ENCODE data around the gene BTBD7. TPM values are rescaled to one million over a fixed set of nuclear protein-coding genes. Genes with fewer than 3 reads are reported as not detected.

BTBD7 gene
- polyA plus RNA-seq, 1 experiment: 24.4 TPM

GRCh38 chr14:93346926-93347721 lies 14.3 kb upstream of the BTBD7 start, which contains the start of gene COX8C:
COX8C (plus strand) TSS chr14:93347182; CDS start chr14:93347269, 87 bp downstream.
- POLR2A ChIA-PET: no interaction called here

GRCh38 chr14:93343797-93344196 lies 11.0 kb upstream of the BTBD7 start:
- no peak for DNase-seq (ENCODE audit: low read depth, low spot score)
- Histone ChIP-seq H3K27ac (ENCODE audit: low read depth, low read length) (no peak overlapping the region), H3K9me3 (ENCODE audit: control insufficient read depth, insufficient read depth, low read length) (no peaks in the 10 kb centered on the region; the same call in 1 of the 2 replicates), H3K27me3 (ENCODE audit: control insufficient read depth, insufficient read depth, low read length) (no peaks in the 10 kb centered on the region), H3K4me3 (ENCODE audit: low read depth, low read length) (no peak overlapping the region)
- ChIA-PET POLR2A (no interaction called here), CTCF (interaction anchor here (0.6 to 1.5 kb wide), 2 partner anchors 9 to 10 kb away, joined by 3 read pairs; no protein-coding TSS in a partner anchor)
- TF ChIP-seq CTCF (IDR thresholded peaks at IDR 0.05; ENCODE audit: low read depth, low read length): no peak

More at GRCh38 chr14:93346926-93347721, 14.3 kb upstream of the BTBD7 start, which contains the start of gene COX8C:
- DNase-seq (ENCODE audit: low read depth, low spot score): no peak
- CTCF ChIA-PET: no interaction called here
- no peak for TF ChIP-seq CTCF (IDR thresholded peaks at IDR 0.05; ENCODE audit: low read depth, low read length)
- H3K9me3 ChIP-seq (ENCODE audit: control insufficient read depth, insufficient read depth, low read length): no peaks in the 10 kb centered on the region; the same call in 1 of the 2 replicates
- H3K4me3 ChIP-seq (ENCODE audit: low read depth, low read length): no peak within 1 kb of the TSS
- H3K27ac ChIP-seq (ENCODE audit: low read depth, low read length): no peak within 1 kb of the TSS
- H3K27me3 ChIP-seq (ENCODE audit: control insufficient read depth, insufficient read depth, low read length): no peaks in the 10 kb centered on the region

- no peaks in the 10 kb centered on the region; the same call in 1 of the 2 replicates for H3K9me3 ChIP-seq (ENCODE audit: control insufficient read depth, insufficient read depth, low read length)
- POLR2A ChIA-PET: no interaction called here
- H3K27ac ChIP-seq (ENCODE audit: low read depth, low read length): no peak overlapping the region
- H3K27me3 ChIP-seq (ENCODE audit: control insufficient read depth, insufficient read depth, low read length): no peaks in the 10 kb centered on the region
- CTCF ChIA-PET: interaction anchor here (1.5 kb wide), 1 partner anchor 8 kb away, joined by 3 read pairs; no protein-coding TSS in a partner anchor
- no peak overlapping the region for H3K4me3 ChIP-seq (ENCODE audit: low read depth, low read length)
- DNase-seq (ENCODE audit: low read depth, low spot score): no peak
- no peak for TF ChIP-seq CTCF (IDR thresholded peaks at IDR 0.05; ENCODE audit: low read depth, low read length)
Observed at GRCh38 chr14:93343266-93343665, 10.4 kb upstream of the BTBD7 start.

GRCh38 chr14:93337884-93338283 lies 5.0 kb upstream of the BTBD7 start:
- no peaks in the 10 kb centered on the region for H3K27me3 ChIP-seq (ENCODE audit: control insufficient read depth, insufficient read depth, low read length)
- ChIA-PET POLR2A (no interaction called here), CTCF (no interaction called here)
- peaks cover 3% of the 10 kb centered on the region; the same call in 1 of the 2 replicates for H3K9me3 ChIP-seq (ENCODE audit: control insufficient read depth, insufficient read depth, low read length)
- H3K27ac ChIP-seq (ENCODE audit: low read depth, low read length): no peak overlapping the region
- H3K4me3 ChIP-seq (ENCODE audit: low read depth, low read length): no peak overlapping the region
- TF ChIP-seq CTCF (IDR thresholded peaks at IDR 0.05; ENCODE audit: low read depth, low read length): no peak
- DNase-seq (ENCODE audit: low read depth, low spot score): no peak

- Histone ChIP-seq H3K9me3 (ENCODE audit: control insufficient read depth, insufficient read depth, low read length) (peaks cover 3% of the 10 kb centered on the region; the same call in 1 of the 2 replicates), H3K27me3 (ENCODE audit: control insufficient read depth, insufficient read depth, low read length) (no peaks in the 10 kb centered on the region), H3K27ac (ENCODE audit: low read depth, low read length) (no peak overlapping the region), H3K4me3 (ENCODE audit: low read depth, low read length) (no peak overlapping the region)
- TF ChIP-seq CTCF (IDR thresholded peaks at IDR 0.05; ENCODE audit: low read depth, low read length): no peak
- ChIA-PET POLR2A (no interaction called here), CTCF (no interaction called here)
- DNase-seq (ENCODE audit: low read depth, low spot score): no peak
Observed at GRCh38 chr14:93337143-93337753, 4.4 kb upstream of the BTBD7 start.

Measured in AG04450 (cell line).